NB4 (cell line): ENCODE data around the gene SIN3A.

Source experiments
- DNase-seq: peaks from one replicate; pipeline ENCODE4 v3.0.0; 2010; ENCODE audit warnings: low read depth
- H3K4me3 ChIP-seq: one replicate; pipeline ENCODE4 v1.5.1; 2011; ENCODE audit warnings: mild to moderate bottlenecking, low read depth, low read length, moderate library complexity
- MYC ChIP-seq: IDR thresholded peaks from 2 replicates; pipeline ENCODE4 v1.6.1; 2011; ENCODE audit warnings: low read depth, low read length
- POLR2A ChIP-seq: IDR thresholded peaks from 2 replicates; pipeline ENCODE4 v1.6.1; 2011; ENCODE audit warnings: mild to moderate bottlenecking; ENCODE audit not compliant: insufficient read length; ENCODE audit errors: extremely low read depth
- TF ChIP-seq, protein P1 (sequence below): IDR thresholded peaks from one replicate; pipeline ENCODE4 v1.5.1; 2012; ENCODE audit warnings: low read depth, low read length
- TF ChIP-seq, protein P2 (sequence below): IDR thresholded peaks from 2 replicates; pipeline ENCODE4 v1.6.1; 2011; ENCODE audit warnings: low read depth, low read length

Gene SIN3A

DNA sequence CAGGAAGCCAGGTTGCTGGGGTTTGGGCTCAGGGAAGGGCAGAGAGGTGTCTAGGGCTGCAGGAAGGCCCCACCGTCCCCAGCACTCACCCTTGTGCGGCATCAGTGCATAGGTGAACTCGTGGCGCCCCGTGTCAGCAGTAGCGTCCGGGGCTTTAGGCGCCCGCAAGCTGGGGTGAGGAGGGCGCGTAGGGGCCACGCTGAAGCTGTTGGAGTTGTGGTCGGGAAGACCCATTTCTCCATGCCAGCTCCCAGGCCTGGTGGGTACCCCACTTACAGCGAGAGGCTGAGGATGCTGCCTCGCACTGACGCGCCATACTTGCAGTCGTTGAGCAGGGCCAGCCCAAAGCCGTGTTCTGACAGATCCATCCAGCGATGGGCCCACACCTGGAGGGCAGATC, 95.0 kb downstream of the SIN3A start:
- no peak overlapping the region for H3K4me3 ChIP-seq
- no peak for DNase-seq
- TF ChIP-seq MYC (no peak), POLR2A (no peak)
- TF ChIP-seq, protein P1, sequence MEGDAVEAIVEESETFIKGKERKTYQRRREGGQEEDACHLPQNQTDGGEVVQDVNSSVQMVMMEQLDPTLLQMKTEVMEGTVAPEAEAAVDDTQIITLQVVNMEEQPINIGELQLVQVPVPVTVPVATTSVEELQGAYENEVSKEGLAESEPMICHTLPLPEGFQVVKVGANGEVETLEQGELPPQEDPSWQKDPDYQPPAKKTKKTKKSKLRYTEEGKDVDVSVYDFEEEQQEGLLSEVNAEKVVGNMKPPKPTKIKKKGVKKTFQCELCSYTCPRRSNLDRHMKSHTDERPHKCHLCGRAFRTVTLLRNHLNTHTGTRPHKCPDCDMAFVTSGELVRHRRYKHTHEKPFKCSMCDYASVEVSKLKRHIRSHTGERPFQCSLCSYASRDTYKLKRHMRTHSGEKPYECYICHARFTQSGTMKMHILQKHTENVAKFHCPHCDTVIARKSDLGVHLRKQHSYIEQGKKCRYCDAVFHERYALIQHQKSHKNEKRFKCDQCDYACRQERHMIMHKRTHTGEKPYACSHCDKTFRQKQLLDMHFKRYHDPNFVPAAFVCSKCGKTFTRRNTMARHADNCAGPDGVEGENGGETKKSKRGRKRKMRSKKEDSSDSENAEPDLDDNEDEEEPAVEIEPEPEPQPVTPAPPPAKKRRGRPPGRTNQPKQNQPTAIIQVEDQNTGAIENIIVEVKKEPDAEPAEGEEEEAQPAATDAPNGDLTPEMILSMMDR = no peak

DNA sequence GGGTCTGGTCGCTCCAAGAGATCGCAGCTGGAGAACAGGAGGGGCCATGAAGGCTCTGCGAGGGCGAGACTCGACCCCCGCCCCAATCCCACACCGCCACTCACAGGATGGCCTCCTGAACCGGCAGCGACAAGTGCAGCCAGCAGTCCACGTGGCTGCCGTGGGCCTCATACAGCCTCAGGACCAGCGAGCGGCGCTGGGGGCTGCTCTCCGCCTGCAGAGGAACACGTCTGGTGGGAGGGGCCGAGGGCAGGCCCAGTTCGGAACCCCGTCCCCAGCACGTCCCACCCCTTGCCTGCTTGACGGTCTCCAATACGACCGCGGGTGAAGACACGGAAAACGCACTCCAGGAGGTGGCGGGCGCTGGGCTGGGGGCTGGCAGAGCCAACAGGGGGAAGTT, 95.5 kb downstream of the SIN3A start:
- DNase-seq = no peak
- no peak overlapping the region for H3K4me3 ChIP-seq
- TF ChIP-seq, protein P2, sequence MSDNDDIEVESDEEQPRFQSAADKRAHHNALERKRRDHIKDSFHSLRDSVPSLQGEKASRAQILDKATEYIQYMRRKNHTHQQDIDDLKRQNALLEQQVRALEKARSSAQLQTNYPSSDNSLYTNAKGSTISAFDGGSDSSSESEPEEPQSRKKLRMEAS = no peak
- TF ChIP-seq, protein P1 = no peak
- no peak for TF ChIP-seq POLR2A
- TF ChIP-seq MYC = no peak

DNA sequence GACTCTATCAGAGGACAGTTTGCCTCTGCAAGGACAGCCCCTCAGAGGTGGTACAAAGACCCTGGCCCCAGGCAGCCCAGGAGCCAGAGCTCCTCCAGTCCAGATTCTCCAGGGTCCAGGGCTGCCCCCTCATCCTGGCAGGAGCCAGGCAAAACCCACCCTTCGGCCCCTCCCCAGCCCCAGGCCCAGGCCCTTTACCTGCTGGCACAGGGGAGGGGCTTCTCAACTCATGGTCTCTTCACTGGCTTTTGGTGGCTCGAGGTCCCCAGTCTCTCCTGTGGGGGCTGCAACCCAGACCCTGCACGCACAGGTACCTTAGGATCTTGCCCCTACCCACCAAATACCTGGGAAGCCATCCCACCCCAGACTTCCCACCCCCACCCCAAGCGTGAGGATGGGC, 96.1 kb downstream of the SIN3A start:
- H3K4me3 ChIP-seq = no peak overlapping the region
- DNase-seq = no peak
- TF ChIP-seq MYC (no peak), POLR2A (no peak)
- TF ChIP-seq, protein P2 = no peak
- TF ChIP-seq, protein P1 = no peak

DNA sequence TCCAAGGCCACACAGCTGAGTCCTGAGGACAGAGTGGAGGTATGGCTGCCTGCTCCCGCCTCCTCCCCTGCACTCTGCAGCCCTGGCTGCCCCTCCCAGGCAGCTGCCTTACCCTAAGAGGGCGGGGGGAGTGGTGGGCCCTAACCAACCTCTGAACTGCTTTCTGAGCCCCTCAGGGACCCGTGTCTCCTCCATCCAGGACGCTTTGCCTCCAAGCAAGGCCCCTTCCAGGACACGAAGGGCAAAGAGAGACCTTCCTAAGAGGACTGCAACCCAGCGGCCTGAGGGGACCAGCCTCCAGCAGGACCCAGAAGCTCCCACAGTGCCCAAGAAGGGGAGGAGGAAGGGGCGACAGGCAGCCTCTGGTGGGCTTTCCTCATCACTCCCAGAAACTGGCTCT, 97.0 kb downstream of the SIN3A start:
- TF ChIP-seq MYC (no peak), POLR2A (no peak)
- TF ChIP-seq, protein P1 = no peak
- TF ChIP-seq, protein P2 = no peak
- no peak for DNase-seq
- no peak overlapping the region for H3K4me3 ChIP-seq

DNA sequence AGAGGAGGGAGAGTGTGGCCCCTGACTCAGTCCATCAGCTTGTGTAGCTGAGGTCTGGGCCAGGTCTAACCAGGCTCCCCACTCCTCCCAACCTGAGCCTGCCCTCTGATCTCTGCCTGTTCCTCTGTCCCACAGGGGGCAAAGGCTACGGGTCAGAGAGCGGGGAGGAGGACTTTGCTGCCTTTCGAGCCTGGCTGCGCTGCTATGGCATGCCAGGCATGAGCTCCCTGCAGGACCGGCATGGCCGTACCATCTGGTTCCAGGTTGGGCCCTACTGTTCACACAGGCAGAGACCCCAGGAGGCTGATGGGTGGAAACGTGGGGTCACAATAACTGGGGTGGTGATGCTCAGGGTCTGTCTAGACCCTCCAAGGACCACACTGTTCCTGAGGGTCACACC, 97.9 kb downstream of the SIN3A start:
- no peak overlapping the region for H3K4me3 ChIP-seq
- DNase-seq = no peak
- TF ChIP-seq POLR2A = no peak
- TF ChIP-seq, protein P2 = no peak
- TF ChIP-seq MYC = no peak
- TF ChIP-seq, protein P1 = no peak
